Hepatocyte (in vitro differentiated cells): Measurements from ENCODE around the gene TPSAB1. TPM values are rescaled to one million over a fixed set of nuclear protein-coding genes. Genes with fewer than 3 reads are reported as not detected.

Source experiments
- DNase-seq: peaks from one replicate; pipeline ENCODE4 v3.0.0-alpha.2; 2016; ENCODE audit warnings: low spot score
- H2AFZ ChIP-seq: fragments of 200-600 bp; sonication (generic); 2 replicates; pipeline ENCODE4 v1.6.0; 2016; ENCODE audit warnings: antibody characterized with exemption, mild to moderate bottlenecking
- H3K27ac ChIP-seq: fragments of 200-600 bp; sonication (generic); 2 replicates; pipeline ENCODE4 v1.5.1; 2016; ENCODE audit warnings: mild to moderate bottlenecking
- H3K27me3 ChIP-seq: fragments of 200-600 bp; sonication (generic); 2 replicates; pipeline ENCODE4 v1.6.1; 2016
- H3K36me3 ChIP-seq: fragments of 200-600 bp; sonication (generic); replicated peaks from 2 replicates; pipeline ENCODE4 v1.5.1; 2016; ENCODE audit warnings: low read depth; ENCODE audit not compliant: insufficient read depth
- H3K4me1 ChIP-seq: fragments of 200-600 bp; sonication (generic); 2 replicates; pipeline ENCODE4 v1.5.1; 2016; ENCODE audit warnings: mild to moderate bottlenecking, moderate library complexity; ENCODE audit not compliant: insufficient read depth
- H3K4me2 ChIP-seq: fragments of 200-600 bp; sonication (generic); 2 replicates; pipeline ENCODE4 v1.6.0; 2016
- H3K4me3 ChIP-seq: fragments of 200-600 bp; sonication (generic); 2 replicates; pipeline ENCODE4 v1.5.1; 2016; ENCODE audit warnings: mild to moderate bottlenecking
- H3K79me2 ChIP-seq: fragments of 200-600 bp; sonication (generic); 2 replicates; pipeline ENCODE4 v1.6.0; 2017; ENCODE audit warnings: mild to moderate bottlenecking
- H3K9me2 ChIP-seq: fragments of 200-600 bp; sonication (generic); replicated peaks from 2 replicates; pipeline ENCODE4 v1.6.0; 2017; ENCODE audit warnings: mild to moderate bottlenecking; ENCODE audit not compliant: insufficient read depth
- H3K9me3 ChIP-seq: fragments of 200-600 bp; sonication (generic); 2 replicates; pipeline ENCODE4 v1.5.1; 2016; ENCODE audit warnings: low read depth, mild to moderate bottlenecking
- H4K20me1 ChIP-seq: fragments of 200-600 bp; sonication (generic); 2 replicates; pipeline ENCODE4 v1.6.0; 2016; ENCODE audit warnings: mild to moderate bottlenecking; ENCODE audit not compliant: insufficient read depth, poor library complexity, severe bottlenecking
- EZH2 ChIP-seq: fragments of 200-600 bp; sonication (generic); IDR thresholded peaks from 2 replicates; pipeline ENCODE4 v1.6.1; 2016; ENCODE audit warnings: antibody characterized with exemption, mild to moderate bottlenecking, borderline replicate concordance
- EZH2phosphoT487 ChIP-seq: fragments of 200-600 bp; sonication (generic); IDR thresholded peaks from one replicate; pipeline ENCODE4 v1.6.1; 2018; ENCODE audit warnings: antibody characterized with exemption, mild to moderate bottlenecking, low read depth, moderate library complexity; ENCODE audit not compliant: unreplicated experiment, severe bottlenecking
- WGBS: methylation state at CpG from one replicate; pipeline ENCODE4 v1.1.6; 2016; ENCODE audit warnings: low lambda C conversion rate; ENCODE audit errors: missing lambda C conversion rate; 5-methylcytosine and 5-hydroxymethylcytosine counted together
- polyA plus RNA-seq: library from polyadenylated mRNA; unstranded; fragments of >200 nt; fragmentation: Nextera tagmentation; extraction: Ambion mirVana; gene quantifications from 2 replicates; pipeline ENCODE4 v1.2.1, GENCODE V29; 2016
- total RNA-seq: library from RNA; depleted of rRNA; stranded (reverse); fragments of >200 nt; gene quantifications from 2 replicates; pipeline ENCODE4 v1.2.3, GENCODE V29; 2014
- TF ChIP-seq, protein P1 (sequence below): fragments of 200-600 bp; sonication (generic); IDR thresholded peaks from 2 replicates; pipeline ENCODE4 v1.5.1; 2016; ENCODE audit warnings: antibody characterized with exemption, mild to moderate bottlenecking; ENCODE audit not compliant: poor library complexity

TPSAB1 gene
- total and polyA plus RNA-seq, 2 experiments from 2014 or later: not detected

DNA sequence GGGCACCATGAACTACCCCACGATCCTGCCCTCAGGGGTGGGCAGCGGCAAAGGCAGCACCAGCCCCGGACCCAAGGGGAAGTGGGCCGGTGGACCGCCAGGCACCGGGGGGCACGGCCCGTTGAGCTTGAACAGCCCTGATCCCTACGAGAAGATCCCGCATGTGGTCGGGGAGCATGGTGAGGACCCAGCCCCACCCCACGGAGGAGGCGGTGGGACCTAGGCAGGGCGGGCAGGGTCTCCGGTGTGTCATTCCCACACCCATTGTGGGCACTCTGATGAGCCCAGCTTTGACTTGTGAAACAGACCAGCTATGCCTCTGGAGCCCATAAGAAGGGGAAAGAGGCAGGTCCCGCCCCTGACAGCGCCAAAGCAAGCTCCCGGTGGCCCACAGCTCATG is 38.2 kb upstream of the TPSAB1 start:
- no peak overlapping the region for H2AFZ ChIP-seq
- H3K36me3 ChIP-seq: no peaks in the 10 kb centered on the region
- no peak overlapping the region for H3K4me2 ChIP-seq
- H3K4me3 ChIP-seq: no peak overlapping the region
- no peaks in the 10 kb centered on the region for H3K27me3 ChIP-seq
- no peaks in the 10 kb centered on the region for H3K79me2 ChIP-seq
- H3K9me3 ChIP-seq: no peaks in the 10 kb centered on the region
- no peaks in the 10 kb centered on the region for H3K4me1 ChIP-seq
- DNase-seq: no peak
- TF ChIP-seq, protein P1, sequence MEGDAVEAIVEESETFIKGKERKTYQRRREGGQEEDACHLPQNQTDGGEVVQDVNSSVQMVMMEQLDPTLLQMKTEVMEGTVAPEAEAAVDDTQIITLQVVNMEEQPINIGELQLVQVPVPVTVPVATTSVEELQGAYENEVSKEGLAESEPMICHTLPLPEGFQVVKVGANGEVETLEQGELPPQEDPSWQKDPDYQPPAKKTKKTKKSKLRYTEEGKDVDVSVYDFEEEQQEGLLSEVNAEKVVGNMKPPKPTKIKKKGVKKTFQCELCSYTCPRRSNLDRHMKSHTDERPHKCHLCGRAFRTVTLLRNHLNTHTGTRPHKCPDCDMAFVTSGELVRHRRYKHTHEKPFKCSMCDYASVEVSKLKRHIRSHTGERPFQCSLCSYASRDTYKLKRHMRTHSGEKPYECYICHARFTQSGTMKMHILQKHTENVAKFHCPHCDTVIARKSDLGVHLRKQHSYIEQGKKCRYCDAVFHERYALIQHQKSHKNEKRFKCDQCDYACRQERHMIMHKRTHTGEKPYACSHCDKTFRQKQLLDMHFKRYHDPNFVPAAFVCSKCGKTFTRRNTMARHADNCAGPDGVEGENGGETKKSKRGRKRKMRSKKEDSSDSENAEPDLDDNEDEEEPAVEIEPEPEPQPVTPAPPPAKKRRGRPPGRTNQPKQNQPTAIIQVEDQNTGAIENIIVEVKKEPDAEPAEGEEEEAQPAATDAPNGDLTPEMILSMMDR: no peak
- TF ChIP-seq EZH2phosphoT487: no peak
- TF ChIP-seq EZH2: no peak
- no peaks in the 10 kb centered on the region for H4K20me1 ChIP-seq
- no peaks in the 10 kb centered on the region for H3K9me2 ChIP-seq
- 96% methylated on average over 17 of the region's 18 CpGs for whole genome bisulfite sequencing
- H3K27ac ChIP-seq: no peak overlapping the region

DNA sequence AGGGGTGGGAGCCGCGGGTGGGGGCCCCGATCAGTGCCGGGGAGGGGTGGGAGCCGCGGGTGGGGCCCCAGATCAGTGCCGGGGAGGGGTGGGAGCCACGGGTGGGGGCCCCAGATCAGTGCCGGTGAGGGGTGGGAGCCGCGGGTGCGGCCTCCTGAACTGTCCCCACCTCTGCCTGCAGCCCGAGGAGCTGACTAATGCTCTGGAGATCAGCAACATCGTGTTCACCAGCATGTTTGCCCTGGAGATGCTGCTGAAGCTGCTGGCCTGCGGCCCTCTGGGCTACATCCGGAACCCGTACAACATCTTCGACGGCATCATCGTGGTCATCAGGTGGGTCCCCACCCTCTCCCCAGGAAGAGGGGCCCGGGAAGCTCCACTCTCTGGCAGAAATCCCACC is 35.6 kb upstream of the TPSAB1 start:
- H3K79me2 ChIP-seq: no peaks in the 10 kb centered on the region
- no peaks in the 10 kb centered on the region for H3K4me1 ChIP-seq
- WGBS: 93% methylated on average over 14 of the region's 21 CpGs
- H4K20me1 ChIP-seq: no peaks in the 10 kb centered on the region
- no peaks in the 10 kb centered on the region for H3K9me3 ChIP-seq
- no peak for TF ChIP-seq EZH2phosphoT487
- TF ChIP-seq, protein P1: no peak
- TF ChIP-seq EZH2: no peak
- no peaks in the 10 kb centered on the region for H3K27me3 ChIP-seq
- no peaks in the 10 kb centered on the region for H3K36me3 ChIP-seq
- no peaks in the 10 kb centered on the region for H3K9me2 ChIP-seq
- no peak overlapping the region for H3K27ac ChIP-seq
- no peak for DNase-seq
- H2AFZ ChIP-seq: no peak overlapping the region
- H3K4me3 ChIP-seq: no peak overlapping the region
- no peak overlapping the region for H3K4me2 ChIP-seq

DNA sequence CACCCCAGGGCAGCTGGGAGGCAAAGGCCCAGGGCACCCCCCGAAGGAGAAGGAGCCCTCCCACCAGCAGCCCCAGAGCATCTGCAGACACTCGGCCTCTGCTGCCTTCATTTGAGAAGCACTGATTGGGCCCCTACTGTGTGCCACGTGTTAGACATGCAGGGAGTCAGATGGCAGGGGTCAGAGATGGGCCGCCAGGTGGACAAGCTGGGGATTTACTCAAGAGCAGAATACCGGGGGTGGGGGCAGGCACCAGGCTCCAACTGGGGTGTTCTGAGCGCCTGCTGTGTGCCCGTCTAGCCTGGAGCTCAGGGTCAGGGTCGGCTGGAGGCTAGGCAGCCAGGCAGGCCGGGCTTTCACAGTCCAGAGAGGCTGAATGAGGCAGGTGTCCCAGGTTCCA is 34.2 kb upstream of the TPSAB1 start:
- H3K36me3 ChIP-seq: no peaks in the 10 kb centered on the region
- no peaks in the 10 kb centered on the region for H3K4me1 ChIP-seq
- no peak overlapping the region for H3K27ac ChIP-seq
- 89% methylated on average over 9 of the region's 9 CpGs for WGBS
- TF ChIP-seq, protein P1: no peak
- TF ChIP-seq EZH2 (no peak), EZH2phosphoT487 (no peak)
- H2AFZ ChIP-seq: no peak overlapping the region
- H3K4me2 ChIP-seq: no peak overlapping the region
- no peaks in the 10 kb centered on the region for H3K9me2 ChIP-seq
- DNase-seq: no peak
- no peak overlapping the region for H3K4me3 ChIP-seq
- no peaks in the 10 kb centered on the region for H3K9me3 ChIP-seq
- H3K27me3 ChIP-seq: no peaks in the 10 kb centered on the region
- H3K79me2 ChIP-seq: no peaks in the 10 kb centered on the region
- no peaks in the 10 kb centered on the region for H4K20me1 ChIP-seq

DNA sequence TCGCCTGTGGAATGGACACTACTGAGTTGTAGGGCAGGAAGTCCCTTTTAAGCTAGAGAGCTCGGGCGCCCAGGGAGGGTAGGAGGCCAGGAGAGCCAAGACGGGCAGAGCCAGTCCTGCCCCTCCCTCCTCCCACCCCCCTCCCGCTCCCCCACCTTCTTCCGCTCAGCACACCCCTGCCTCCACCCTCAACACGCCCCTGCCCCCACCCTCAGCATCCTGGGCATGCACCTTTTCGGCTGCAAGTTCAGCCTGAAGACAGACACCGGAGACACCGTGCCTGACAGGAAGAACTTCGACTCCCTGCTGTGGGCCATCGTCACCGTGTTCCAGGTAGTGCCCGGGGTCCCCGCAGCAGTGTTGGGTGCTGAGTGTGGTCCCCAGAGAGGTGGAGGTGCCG is 33.7 kb upstream of the TPSAB1 start:
- Histone ChIP-seq H3K36me3 (no peaks in the 10 kb centered on the region), H3K4me2 (no peak overlapping the region), H3K27ac (no peak overlapping the region), H3K4me3 (no peak overlapping the region), H3K9me2 (no peaks in the 10 kb centered on the region), H4K20me1 (no peaks in the 10 kb centered on the region), H3K27me3 (no peaks in the 10 kb centered on the region), H3K4me1 (no peaks in the 10 kb centered on the region), H2AFZ (no peak overlapping the region), H3K9me3 (no peaks in the 10 kb centered on the region), H3K79me2 (no peaks in the 10 kb centered on the region)
- no peak for TF ChIP-seq EZH2phosphoT487
- no peak for TF ChIP-seq EZH2
- TF ChIP-seq, protein P1: no peak
- DNase-seq: no peak
- 93% methylated on average over 14 of the region's 16 CpGs for WGBS
